ENCODE results near the gene MEF2D.
A peak's percentile ranks its signal among the peaks of the same experiment; 100 is the strongest.

The MEF2D gene

GRCh38 chr1:156468693-156469345 lies 31.8 kb downstream of the MEF2D start:
- H3K4me3 ChIP-seq (ENCODE audit: low read depth, low read length), result no peak overlapping the region
- DNase-seq (ENCODE audit: low read depth), result no peak
- TF ChIP-seq, protein P1, sequence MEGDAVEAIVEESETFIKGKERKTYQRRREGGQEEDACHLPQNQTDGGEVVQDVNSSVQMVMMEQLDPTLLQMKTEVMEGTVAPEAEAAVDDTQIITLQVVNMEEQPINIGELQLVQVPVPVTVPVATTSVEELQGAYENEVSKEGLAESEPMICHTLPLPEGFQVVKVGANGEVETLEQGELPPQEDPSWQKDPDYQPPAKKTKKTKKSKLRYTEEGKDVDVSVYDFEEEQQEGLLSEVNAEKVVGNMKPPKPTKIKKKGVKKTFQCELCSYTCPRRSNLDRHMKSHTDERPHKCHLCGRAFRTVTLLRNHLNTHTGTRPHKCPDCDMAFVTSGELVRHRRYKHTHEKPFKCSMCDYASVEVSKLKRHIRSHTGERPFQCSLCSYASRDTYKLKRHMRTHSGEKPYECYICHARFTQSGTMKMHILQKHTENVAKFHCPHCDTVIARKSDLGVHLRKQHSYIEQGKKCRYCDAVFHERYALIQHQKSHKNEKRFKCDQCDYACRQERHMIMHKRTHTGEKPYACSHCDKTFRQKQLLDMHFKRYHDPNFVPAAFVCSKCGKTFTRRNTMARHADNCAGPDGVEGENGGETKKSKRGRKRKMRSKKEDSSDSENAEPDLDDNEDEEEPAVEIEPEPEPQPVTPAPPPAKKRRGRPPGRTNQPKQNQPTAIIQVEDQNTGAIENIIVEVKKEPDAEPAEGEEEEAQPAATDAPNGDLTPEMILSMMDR (IDR thresholded peaks at IDR 0.05; ENCODE audit: low read depth, low read length, missing control alignments), result no peak
- in situ Hi-C loops (cut with HindIII; ENCODE audit: low sequenced_read_pairs), result no loop called here

DNA sequence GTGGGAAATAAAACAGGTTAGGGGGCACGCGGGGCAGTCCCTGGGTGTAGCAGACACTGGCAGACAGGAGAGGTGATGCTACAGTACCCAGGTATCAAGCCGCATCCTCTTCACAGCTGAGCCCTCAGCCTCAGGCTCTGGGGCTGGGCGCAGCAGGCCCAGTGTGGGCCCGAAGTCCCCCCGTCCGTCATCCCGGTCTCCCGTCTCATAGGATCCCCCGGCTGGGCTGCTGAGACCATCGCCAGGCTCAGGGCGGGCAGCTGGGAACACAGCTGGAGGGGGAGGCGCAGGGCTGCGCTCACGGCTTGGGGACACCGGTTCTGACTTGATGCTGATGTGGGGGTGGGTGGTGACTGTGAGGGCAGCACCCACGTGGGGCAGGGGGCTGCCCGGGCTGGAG lies 32.7 kb downstream of the MEF2D start:
- TF ChIP-seq, protein P1 (IDR thresholded peaks at IDR 0.05; ENCODE audit: low read depth, low read length, missing control alignments), result no peak
- no peak for DNase-seq (ENCODE audit: low read depth)
- in situ Hi-C loops (cut with HindIII; ENCODE audit: low sequenced_read_pairs), result no loop called here

GRCh38 chr1:156467385-156467784 lies 33.2 kb downstream of the MEF2D start:
- DNase-seq (ENCODE audit: low read depth), result no peak
- in situ Hi-C loops (cut with HindIII; ENCODE audit: low sequenced_read_pairs), result no loop called here
- TF ChIP-seq, protein P1 (IDR thresholded peaks at IDR 0.05; ENCODE audit: low read depth, low read length, missing control alignments), result no peak
- no peak overlapping the region for H3K4me3 ChIP-seq (ENCODE audit: low read depth, low read length)

More for the DNA sequence above, 32.7 kb downstream of the MEF2D start:
- no peak overlapping the region for H3K4me3 ChIP-seq (ENCODE audit: low read depth, low read length)

DNA sequence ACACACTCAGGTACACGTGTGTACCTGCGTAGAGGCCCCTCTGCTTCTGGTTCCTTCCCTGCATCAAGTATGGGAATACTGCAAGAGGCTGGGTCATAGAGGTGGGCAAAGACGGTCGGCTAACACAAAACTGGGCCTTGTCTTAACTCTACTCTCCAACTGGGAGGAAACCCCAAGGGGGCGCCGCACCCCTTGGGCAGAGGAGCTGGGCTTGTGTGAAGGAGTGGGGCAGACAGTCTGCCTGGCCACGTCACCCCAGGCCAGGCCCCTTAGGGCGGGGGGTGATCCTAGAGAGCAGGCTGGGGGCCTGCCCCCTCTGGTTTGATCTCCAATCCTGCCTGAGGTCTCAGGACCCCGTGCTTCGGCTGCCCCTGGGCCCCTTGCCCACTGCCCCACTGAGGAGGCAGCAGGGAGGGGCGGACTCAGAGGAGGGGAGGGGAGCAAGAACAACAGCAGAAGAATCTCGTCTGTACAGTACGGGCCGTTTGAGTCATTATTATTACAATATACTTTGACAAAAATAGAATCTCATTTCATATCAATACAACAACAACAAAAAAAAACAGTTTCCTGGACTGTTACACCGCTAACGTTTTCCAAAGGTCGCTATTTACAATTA lies 34.7 kb downstream of the MEF2D start:
- DNase-seq (ENCODE audit: low read depth), result no peak
- TF ChIP-seq, protein P1 (IDR thresholded peaks at IDR 0.05; ENCODE audit: low read depth, low read length, missing control alignments), result peak; percentile 12
- no peak overlapping the region for H3K4me3 ChIP-seq (ENCODE audit: low read depth, low read length)
- in situ Hi-C loops (cut with HindIII; ENCODE audit: low sequenced_read_pairs), result no loop called here

DNA sequence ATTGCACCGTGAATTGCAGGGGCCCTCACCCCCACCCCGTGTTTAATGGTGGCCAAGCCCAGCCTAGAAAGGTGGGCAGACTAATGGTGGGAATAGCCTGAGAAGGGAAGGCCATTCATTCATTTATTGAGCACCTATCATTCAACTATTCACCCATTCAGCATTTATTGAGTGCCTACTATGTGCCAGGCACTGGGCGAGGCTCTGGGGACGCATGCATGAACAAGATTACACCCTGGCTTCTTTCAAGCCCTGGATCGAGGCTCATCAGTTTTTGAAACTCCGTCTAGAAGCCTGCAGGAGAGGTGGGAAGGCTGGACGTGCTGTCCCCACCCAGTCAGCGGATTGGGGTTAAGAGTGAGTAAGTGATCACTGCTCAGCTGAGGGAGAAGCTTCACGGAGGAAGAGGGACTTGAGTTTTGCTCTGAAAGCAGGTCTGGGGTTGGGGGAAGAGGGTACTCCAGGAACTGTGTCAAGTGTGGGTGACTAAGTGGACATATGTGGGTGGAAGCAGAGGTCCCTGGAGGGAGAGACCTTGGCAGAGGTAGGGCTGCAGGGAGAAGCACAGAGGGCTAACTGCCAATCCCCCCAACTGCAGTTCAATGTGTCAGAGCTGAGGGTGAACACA lies 35.6 kb downstream of the MEF2D start:
- no peak for DNase-seq (ENCODE audit: low read depth)
- in situ Hi-C loops (cut with HindIII; ENCODE audit: low sequenced_read_pairs), result no loop called here
- no peak overlapping the region for H3K4me3 ChIP-seq (ENCODE audit: low read depth, low read length)
- TF ChIP-seq, protein P1 (IDR thresholded peaks at IDR 0.05; ENCODE audit: low read depth, low read length, missing control alignments), result no peak

- in situ Hi-C loops (cut with HindIII; ENCODE audit: low sequenced_read_pairs), result no loop called here
- no peak for DNase-seq (ENCODE audit: low read depth)
- H3K4me3 ChIP-seq (ENCODE audit: low read depth, low read length), result no peak overlapping the region
- TF ChIP-seq, protein P1 (IDR thresholded peaks at IDR 0.05; ENCODE audit: low read depth, low read length, missing control alignments), result no peak
These were observed 36.2 kb downstream of the MEF2D start for GRCh38 chr1:156464335-156464734.

Data from astrocyte of the cerebellum (primary cell).